Forelimb muscle (tissue), 1 donor: ENCODE measurements around the gene LRFN4. TPM values are rescaled to one million over a fixed set of nuclear protein-coding genes. Genes with fewer than 3 reads are reported as not detected.
"Not testable (repeated sequence)": the region's sequence is repeated elsewhere in the genome, so short reads cannot be mapped to it uniquely, and the experiment has no call there.

Source experiments
- DNase-seq: peaks from one replicate; pipeline ENCODE4 v3.0.0-alpha.2; 2013; ENCODE audit warnings: low read depth
- polyA plus RNA-seq: library from polyadenylated mRNA; unstranded; fragments of 120-200 nt; gene quantifications from one replicate; pipeline ENCODE4 v1.2.1, GENCODE V29; 2013; ENCODE audit not compliant: insufficient read length

The LRFN4 gene
- 24.1 TPM for polyA plus RNA-seq

DNA sequence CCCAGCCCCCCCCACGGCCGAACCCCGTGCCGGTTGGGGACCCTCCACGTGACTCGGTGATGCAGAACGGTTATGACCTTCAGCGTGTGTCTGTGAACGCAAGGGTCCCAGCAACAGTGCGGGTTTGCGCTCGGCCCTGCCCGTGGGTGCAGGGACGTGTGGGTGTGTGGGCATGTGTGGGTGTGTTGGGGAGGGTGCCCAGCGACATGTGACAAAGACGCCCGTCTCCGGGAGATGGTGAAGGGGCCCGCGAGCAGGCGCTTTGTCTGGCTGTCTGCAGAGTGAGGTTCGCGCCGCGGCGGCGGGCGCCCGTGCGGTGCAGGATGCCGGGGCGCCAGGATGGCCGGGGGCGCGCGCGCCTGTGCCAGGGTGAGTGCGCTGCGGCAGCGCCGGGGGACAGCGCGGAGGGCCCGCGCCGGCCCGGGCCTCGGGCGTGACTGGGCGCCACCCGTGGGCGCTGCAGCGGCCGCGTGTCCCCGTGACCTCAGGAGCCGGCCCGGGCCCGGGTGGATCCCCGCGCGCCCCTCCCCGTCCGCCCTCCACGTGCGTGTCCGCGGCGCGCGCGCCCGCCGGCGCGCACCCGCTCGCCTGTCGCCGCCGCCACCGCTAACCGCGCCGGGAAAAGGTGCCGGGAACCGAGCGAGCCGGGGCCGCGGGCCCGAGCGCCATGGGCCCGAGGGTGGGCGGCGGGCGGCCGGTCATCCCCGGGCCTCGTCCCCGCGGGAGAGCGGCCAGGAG lies at the start of gene LRFN4:
TSS of gene LRFN4 (plus strand) at position 569 of the 738 bp plus-strand sequence. CDS start 681 bp downstream, outside the sequence.
- no peak for DNase-seq

DNA sequence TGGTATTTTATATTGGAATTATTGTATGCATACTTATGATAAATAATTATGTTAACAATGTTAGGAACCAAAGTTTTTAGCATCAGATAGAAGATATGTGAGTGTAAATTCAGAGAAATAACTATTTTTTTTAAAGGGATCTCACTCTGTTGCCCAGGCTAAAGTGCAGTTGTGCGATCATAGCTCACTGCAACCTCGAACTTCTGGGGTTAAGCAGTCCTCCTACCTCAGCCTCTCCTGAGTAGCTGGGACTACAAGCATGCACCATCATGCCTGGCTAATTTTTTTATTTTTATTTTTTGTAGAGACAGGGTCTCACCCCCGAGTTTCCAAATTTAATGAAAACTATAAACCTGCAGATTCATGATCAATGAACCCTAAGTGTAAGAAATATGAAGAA lies 47.3 kb upstream of the LRFN4 start:
- DNase-seq: no peak

DNA sequence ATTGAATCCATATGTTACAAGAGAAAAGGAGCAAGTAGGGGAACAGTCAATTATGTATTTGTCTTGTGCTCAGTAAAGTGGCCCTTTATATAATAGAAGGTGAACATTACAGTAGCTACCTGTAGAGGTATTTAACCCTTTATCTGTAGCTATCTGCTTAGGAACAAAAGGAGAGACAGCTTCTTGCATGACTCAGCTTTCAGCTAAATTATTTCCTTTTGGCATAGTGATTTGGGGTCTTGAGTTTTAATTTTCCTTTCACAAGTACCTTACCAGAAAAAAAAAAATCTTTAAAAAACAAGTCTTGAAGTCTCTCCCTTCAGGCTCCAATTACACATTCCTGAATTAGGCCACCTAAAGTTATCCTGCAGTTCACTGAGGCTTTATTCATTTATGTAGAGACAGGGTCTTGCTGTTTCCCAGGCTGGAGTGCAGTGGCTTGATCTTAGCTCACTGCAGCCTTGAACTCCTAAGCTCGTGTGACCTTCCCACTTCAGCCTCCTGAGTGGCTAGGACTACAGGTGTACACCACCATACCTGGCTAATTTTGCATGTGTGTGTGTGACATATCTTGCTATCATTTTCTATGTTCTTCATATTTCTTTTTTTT lies 46.2 kb upstream of the LRFN4 start:
- no peak for DNase-seq

DNA sequence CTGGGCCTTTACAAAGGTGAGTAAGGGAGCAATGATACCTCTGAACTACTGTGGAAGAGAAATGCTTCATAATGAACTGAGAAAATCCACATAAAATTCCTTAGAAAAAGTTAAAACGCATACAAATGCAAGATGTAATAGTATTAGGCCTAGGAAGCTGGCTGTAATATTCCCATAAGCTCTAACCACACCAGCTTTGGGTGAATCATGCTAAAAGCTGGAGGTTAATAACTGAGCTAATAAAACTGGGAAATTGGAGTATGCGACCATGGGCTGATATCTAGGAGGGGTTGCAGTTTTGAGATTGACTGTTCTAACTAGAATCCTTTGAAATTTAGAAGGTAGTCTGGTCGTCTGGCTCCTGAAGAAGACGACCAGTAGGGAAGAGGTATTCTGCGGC lies 42.2 kb upstream of the LRFN4 start:
- no peak for DNase-seq

DNA sequence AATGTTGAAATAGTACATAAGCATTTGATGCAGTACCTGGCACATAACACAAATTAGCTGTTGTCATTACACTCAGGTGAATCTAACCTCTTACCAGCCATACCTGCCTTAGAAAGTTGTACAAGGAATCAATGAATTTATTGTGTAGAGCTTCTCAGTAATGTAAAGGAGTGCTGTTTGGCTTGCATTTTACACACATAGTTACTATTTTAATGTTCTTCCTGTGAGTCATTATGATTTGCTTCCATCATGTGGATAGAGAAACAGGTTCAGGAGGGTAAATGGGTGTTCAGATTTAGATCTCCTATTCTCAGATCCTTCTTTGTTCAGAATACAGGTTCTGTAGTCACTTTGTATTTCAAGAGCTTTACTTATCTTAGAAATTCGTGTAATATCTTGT lies 41.2 kb upstream of the LRFN4 start:
- no peak for DNase-seq

DNA sequence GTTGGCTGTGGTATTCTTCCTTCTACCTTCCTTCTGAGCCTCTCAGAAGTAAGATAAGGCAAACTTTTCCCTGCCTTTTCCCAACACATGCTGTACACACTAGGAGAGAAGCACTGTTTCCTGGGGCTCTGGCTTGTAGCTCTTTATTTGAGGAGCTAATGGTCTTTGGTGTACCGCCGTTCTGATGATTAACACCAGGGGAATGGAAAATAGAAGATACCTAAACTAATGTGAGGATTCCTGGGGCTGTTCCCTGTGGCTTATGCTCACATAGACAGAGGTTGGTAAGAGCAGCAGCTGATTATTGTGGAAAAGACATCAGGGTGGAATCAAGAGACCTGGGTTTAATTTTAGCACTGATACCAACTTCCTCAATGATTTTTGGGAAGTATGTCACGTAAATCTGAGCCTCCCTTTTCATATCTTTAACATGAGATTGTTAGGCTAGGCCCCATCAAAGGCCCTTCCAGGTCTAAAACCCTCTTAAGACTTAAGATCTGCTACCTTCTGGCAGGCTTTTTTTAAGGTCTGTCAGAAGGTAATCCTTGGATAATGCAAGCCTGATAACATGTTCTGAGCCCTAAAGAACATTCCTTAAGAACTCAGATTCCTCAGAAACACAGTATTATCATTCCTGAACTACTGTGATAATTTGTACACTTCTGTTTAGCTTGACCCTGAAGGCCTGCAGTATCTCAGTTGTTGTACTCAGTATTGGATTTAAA lies 38.5 kb upstream of the LRFN4 start:
- no peak for DNase-seq

DNA sequence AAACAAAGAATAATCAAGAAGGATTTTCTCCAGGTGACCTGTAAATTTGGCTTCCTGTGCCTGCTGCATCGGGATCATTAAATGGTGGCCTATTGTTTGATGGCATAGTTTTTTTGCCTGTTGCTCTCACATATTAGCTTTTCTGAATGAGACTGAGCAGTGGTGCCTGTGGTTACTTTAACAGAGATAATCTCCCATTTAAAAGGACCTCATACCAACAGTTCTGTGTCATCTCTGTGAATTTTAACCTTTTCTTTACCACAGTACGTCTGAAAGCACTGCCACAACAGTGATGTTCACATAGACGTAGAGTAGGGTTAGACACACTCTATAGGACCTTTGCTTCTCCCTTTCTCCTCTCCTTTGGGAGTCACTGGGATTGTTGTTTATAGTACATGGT lies 36.5 kb upstream of the LRFN4 start:
- DNase-seq: no peak

DNA sequence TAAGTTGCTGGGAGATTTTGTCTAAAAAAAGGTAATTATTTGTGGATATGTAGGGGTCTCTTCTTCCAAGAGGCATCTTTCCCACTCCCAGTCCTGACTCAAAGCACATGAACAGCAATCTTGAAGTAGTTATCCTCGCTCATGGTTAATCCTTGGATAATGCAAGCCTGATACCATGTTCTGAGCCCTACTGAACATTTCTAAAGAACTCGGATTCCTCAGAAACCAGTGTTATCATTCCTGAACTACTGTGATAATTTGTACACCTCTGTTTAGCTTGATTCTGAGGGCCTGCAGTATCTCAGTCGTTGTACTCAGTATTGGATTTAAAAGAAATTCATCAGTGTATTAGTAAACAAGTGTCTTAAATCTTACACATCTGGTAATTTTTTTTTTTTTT lies 36.0 kb upstream of the LRFN4 start:
- no peak for DNase-seq

DNA sequence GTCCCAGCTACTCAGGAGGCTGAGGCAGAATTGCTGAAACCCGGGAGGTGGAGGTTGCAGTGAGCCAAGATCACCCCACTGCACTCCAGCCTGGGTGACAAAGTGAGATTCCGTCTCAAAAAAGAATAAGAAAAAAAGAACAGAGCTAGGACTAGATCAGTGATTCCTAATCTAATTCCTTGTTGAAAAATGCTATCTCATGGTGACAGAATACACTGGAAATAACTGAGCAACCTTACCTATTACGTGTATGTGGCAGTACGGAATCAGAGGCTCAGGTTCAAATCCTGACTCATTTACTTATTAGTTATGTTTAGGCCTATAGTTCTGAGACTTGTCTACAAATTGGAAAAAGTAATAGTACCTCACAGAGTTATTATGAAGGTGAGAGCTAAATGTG lies 33.2 kb upstream of the LRFN4 start:
- no peak for DNase-seq

DNA sequence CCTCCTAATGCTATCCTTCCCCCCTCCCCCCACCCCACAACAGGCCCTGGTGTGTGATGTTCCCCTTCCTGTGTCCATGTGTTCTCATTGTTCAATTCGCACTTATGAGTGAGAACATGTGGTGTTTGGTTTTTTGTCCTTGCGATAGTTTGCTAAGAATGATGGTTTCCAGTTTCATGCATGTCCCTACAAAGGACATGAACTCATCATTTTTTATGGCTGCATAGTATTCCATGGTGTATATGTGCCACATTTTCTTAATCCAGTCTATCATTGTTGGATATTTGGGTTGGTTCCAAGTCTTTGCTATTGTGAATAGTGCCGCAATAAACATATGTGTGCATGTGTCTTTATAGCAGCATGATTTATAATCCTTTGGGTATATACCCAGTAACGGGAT lies 32.3 kb upstream of the LRFN4 start:
- DNase-seq: not testable (repeated sequence)

DNA sequence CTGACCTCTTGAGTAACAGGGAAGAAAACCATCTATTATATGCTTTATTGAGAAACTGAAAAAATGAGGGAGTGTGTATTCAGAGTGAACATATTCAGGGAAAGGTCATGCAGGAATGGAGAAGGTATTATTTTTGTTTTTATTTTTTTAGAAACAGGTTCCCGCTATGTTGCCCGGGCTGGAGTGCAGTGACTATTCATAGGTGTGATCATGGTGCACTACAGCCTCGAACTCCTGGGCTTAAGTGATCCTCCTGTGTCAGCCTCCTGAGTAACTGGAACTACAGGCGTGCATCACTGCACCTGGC lies 22.4 kb upstream of the LRFN4 start:
- no peak for DNase-seq

DNA sequence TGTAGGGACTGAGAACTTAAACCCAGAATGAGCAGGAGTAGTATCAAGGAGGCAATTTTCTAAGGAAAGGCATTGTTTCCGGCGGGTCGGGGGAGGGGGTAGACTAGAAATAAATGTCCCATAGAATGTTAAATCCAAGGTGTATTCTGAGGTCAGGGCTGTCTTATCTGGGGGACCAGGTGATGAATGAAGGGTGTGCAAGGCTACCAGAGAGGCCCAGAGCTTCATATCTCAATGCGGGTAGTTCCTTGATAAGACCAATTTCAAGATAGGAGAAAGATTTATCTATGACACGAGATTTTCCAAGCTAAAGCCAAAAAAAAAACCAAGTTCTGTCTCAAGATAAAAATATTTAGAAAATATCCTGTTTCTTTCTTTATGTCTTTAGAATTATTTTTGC lies 21.9 kb upstream of the LRFN4 start:
- no peak for DNase-seq

DNA sequence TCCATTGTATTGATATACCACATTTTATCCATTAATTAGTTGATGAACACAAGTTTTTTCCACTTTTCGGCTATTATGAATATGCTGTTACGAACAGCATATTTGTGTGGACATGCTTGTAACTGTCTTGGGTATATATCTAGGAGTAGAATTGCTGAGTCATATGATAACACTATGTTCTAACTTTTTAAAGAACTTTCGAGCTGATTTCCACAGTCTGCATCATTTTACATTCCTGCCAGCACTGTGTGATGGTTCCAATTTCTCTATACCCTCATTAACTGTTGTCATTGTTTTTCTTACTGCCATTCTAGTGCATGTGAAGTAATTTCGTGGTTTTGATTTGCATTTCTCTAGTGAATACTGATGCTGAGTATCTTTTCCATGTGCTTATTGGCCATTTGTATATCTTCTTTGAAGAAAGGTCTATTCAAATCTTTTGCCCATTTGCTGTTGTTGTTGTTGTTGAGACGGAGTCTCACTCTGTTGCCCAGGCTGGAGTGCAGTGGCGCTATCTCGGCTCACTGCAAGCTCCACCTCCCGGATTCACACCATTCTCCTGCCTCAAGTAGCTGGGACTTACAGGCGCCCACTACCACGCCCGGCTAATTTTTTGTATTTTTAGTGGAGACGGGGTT lies 21.0 kb upstream of the LRFN4 start:
- DNase-seq: no peak

DNA sequence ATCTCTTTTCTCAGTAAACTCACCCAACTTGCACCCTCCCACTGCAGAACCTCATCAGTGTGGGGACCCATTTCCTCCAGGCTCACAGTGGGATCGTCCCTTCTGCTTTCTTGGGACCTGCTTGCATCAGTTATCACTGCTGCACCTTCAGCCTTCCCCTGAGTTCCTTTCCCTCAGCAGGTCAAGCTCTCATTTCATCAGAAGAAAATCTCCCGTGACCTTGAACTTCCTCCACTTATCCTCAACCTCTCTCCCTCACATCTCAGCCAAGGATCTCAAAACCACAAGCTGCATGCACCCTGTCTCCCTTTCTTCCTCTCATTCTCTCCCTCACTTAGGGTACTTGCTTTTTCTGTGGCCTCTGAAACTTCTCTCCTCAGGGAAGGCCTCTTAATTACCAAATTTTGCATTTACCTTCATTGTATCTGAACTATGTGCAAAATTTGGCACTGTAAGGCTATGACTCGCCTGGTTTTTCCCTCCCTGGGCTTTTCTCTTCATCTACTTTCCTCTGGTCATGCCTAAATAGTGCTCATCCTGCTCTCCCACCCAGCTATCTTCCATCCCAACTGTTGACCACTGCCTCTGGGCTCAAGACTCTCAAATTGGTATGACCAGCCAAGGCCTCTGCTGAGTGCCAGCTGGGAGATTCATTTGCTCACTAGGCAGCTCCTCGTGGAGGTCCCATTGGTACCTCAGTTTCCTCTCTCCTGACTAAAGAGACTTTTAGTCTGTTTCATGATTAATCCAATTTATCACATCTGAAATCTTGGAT lies 16.4 kb upstream of the LRFN4 start:
- no peak for DNase-seq

DNA sequence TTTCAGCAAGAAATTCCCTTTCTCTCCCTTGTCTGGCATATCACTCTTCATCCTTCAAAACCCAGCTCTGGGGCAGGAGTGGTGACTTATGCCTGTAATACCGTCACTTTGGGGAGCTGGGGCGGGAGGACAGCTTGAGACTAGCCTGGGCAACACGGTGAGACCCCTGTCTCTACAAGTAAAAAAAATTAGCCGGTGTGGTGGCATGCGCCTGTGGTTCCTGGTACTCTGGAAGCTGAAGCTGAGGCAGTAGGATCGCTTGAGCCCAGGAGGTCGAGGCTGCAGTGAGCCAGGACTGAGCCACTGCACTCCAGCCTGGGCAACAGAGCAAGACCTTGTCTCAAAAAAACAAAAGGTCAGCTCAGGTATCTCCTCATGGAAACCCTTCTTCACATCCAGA lies 15.0 kb upstream of the LRFN4 start:
- no peak for DNase-seq

DNA sequence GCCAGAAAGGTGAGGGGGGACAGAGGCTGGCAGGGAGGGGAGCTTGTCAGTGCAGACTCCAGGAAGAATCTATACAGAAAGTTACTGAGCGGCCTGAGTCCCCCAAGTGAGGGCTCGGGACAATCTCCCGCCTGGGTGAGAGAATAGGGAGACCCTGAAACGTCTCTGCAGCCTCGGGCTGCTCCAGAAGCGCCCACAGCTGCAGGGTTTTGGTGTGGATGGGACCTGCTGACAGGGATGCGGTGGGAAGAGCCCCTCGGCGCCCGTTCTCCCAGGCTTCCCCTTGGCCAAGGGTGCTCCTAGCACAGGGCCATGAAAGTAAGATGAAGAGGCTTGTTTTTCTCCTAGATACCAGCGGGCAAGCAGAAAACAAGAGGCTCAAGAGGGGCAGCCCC lies 14.4 kb upstream of the LRFN4 start:
- DNase-seq: no peak

DNA sequence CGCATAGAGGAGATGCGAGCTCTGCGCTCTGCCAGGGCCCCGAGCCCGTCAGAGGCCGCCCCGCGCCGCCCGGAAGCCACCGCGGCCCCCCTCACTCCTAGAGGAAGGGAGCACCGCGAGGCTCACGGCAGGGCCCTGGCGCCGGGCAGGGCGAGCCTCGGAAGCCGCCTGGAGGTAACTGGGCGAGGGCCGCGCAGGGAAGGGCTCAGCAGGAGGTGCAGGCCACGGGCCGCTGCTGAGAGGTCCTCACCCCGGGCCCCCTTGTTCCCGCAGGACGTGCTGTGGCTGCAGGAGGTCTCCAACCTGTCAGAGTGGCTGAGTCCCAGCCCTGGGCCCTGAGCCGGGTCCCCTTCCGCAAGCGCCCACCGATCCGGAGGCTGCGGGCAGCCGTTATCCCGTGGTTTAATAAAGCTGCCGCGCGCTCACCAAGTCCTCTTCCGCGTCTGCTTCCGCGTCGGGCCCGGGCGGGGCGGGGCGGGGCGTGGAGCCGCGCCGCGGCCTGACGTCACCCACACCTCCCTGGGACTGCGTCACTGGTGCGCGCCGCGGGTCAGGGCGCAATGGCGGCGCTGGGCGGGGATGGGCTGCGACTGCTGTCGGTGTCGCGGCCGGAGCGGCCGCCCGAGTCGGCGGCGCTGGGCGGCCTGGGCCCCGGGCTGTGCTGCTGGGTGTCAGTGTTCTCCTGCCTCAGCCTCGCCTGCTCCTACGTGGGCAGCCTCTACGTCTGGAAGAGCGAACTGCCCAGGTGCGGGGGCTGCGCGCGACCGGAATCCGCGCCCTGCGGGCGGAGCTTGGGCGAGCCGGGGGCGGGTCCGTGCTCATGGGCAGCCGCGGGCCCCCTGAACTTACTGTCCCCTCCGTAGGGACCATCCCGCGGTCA lies 13.7 kb upstream of the LRFN4 start, which contains the start of gene RCE1:
TSS of gene RCE1 (plus strand) at position 546 of the 880 bp plus-strand sequence. CDS start at position 561, 15 bp downstream.
- peak; percentile 71 for DNase-seq

DNA sequence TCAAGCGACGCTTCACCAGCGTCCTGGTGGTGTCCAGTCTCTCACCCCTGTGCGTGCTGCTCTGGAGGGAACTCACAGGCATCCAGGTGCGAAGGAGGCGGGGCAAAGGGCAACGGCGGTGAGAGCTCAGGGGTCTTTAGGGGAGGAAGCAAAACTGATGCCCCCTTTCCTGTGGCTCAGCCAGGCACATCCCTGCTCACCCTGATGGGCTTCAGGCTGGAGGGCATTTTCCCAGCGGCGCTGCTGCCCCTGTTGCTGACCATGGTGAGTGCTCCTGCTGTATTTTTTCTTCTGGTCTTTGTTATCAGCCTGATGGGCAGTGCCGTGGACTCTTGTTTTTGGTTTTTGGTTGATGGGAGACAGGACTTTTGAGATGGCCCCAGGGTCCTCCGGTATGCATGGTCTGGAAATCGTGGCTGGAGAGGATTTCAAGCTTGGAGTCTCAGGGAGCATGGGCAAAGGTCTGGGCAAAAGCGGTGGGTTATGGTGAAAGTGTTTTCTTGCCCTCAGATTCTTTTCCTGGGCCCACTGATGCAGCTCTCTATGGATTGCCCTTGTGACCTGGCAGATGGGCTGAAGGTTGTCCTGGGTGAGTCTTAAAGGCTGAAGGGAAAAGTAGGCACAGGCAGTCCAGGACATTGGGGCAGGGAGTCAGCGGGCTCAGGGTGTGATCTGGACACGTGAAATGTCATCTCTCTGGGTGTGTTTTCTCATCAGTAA lies 12.9 kb upstream of the LRFN4 start:
- DNase-seq: no peak

DNA sequence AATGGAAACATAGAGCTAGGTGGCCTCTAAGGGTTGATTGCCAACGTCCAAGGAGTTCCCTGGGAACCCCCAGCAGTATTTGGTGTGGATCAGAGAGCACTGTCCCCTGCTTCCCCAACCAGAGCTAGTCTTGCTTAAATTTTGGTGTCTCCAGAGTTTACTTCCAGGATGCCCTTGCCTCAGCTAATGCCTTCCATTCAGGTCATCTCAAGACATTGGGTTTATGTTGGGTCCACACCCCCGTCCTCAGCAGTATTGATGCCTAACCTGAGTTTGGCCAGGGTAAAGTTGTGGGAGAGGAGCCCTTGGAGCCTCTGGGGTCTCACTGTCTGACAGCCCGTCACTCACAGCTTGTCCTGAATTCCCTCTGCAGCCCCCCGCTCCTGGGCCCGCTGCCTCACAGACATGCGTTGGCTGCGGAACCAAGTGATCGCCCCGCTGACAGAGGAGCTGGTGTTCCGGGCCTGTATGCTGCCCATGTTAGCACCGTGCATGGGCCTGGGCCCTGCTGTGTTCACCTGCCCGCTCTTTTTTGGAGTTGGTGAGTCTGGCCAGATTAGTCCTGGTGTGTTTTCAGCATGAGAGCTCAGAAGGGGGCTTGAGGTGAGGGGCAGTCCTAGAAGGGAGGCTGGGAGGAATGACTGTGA lies 12.2 kb upstream of the LRFN4 start:
- DNase-seq: no peak
